Ramos (cell line): Measurements from ENCODE around the gene ASZ1.

ENCODE experiments used
- in situ Hi-C: fragments of 300-500 bp; cut with MboI; formaldehyde crosslinking; loops from one replicate; pipeline ENCODE4 v1.14.3; 2022; ENCODE audit warnings: low sequenced_read_pairs; ENCODE audit not compliant: unreplicated experiment

Gene ASZ1

DNA sequence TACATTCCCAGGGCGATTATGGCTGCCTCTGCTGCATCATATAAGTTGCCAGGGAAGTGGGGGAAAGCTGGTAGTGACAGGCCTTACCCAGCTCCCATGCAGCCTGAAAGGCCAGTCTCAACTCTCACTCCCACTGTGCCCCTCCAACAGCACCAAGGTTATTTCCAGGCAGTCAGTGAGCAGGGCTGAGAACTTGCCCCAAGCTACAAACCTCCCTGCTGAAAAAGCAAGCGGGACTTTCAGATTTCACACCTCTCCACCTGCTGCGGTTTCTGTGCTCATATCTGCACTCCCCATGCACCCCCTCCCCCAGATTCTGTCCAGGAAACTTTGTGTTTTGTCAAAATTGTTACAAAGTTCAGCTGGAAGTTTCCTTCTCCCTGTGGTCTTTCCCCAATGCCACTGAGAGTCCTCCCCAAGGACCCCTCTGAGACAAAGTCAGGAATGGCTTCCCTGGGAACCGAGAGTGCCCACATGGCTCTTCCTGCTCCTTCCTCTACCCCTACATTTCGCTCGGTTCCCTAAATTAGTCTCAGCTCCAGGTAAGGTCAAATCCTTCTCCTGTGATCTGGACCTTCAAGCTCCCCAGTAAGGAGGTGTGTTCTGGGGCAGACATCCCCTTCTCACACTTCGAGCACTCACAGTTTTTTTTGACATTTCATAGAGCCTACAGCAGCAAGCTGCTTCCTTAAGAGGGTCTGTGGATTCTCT is 79.2 kb downstream of the ASZ1 start:
- in situ Hi-C loops, result no loop called here

DNA sequence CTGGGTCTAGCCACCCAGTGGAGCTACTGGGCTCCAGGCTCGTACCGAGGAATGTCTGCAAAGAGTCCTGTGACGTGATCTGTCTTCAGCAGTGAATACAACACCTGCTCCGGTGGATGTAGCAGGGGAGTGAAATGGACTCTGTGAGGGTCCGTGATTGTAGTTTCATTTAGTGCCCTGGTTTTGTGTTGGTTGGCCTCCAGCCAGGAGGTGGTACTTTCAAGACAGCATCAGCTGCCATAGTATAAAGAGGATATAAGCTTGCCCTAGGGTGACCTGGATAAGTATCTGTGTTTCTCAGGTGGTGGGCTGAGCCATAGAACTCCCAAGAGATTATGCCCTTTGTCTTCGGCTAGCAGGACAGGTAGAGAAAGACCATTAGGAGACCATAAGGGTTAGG is 79.8 kb downstream of the ASZ1 start:
- in situ Hi-C loops, result no loop called here

DNA sequence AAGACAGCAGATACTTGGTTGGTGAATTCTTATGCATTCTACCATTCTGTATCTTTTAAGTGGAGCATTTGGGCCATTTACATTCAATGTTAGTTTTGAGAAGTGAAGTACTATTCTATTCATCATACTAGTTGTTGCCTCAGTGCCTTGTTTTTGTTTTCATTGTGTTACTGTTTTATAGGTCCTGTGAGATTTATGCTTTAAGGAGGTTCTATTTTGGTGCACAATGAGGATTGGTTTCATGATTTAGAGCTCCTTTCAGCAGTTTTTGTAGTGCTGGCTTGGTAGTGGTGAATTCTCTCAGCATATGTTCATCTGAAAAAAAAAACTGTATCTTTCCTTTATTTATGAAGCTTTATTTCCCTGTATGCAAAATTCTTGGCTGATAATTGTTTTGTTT is 81.1 kb downstream of the ASZ1 start:
- in situ Hi-C loops, result no loop called here

DNA sequence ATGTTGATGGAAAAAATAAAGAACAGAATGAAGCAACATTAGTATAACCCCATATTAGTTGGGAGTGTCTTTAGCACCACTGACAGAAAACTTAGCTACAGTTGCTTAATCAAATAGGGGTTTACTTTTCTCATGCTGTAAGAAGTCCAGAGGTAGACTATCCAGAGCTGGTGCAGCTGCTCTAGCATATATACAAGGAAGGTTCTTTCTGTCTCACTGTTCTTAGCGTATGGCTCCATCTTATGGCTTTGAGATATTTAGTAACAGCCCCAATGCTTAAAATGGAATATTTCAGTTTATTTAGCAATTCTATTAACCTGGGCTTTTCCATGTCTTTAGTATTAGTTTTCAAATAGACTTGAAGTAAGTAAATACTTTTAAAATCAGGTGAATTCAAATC is 89.3 kb downstream of the ASZ1 start:
- in situ Hi-C loops, result no loop called here

DNA sequence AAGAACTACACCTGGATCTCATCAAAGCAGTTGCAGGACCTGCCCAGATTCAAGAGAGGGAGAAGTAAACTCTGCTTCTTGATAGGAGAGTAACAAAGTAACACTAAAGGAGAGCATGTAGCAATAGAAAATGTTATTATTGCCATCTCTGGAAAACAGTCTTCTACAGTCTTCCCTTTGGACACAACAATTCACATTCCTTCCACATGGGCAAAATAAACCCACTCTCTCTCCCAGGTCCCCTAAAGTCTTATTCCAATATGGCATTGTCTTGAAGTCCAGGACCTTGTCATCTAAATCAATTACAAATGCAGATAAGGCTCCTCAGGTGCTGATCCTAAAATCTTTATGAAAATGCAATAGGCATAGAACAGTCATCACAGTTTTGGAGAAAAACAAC is 94.1 kb downstream of the ASZ1 start:
- in situ Hi-C loops, result no loop called here

DNA sequence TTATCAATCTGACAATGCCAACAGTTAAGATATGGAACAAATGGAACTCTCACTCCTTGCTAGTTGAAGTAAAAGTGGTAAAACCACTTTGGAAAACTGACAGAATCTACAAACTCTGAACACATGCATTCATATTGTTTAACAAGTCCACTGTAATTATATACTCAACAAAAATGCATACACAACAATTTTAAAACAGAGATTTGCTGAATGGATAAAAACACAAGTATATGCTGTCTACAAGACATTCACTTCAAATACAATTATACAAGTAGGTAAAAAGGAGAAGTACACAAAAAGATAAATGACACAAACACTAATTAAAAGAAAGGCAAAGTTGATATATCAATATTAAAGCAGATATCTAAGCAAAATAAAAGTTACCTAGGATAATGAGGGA is 95.3 kb downstream of the ASZ1 start:
- in situ Hi-C loops, result no loop called here

DNA sequence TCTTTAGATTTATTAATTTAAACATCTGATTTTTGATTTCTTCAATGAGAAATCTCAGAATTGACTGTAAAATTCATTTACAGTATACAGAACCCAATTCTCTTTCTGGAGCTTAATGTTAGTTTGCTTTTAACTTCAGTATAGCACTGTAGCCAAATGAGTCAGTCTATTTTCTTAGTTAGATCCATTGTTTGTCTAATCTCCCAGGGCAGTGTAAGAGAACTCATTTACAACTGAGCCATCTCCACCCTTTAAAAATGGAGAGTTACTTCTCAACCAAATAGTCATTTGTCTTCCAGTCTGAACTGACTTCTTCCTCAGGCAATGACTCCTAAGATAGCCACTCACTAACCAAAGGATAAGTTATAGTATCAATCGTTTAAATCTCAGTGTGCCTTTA is 101.5 kb downstream of the ASZ1 start:
- in situ Hi-C loops, result no loop called here

DNA sequence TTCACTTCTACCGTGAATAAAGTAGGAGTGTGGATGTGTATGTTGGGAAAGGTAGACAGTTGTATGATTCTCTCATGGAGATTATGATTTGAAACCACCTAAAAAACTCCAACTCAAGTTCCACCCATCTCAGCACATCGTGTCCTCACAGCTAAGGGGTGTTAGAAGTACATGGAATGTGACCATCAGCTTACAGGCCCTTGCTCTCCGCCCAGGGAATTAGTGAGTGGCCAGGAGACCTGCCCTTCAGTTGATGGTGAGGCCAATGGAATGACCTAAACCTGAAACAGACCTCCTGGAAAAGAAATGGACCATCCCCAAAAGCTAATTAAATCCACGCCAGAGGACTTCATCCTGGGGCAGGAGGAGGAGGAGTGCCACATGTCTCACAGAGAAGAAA is 102.3 kb downstream of the ASZ1 start:
- in situ Hi-C loops, result no loop called here

DNA sequence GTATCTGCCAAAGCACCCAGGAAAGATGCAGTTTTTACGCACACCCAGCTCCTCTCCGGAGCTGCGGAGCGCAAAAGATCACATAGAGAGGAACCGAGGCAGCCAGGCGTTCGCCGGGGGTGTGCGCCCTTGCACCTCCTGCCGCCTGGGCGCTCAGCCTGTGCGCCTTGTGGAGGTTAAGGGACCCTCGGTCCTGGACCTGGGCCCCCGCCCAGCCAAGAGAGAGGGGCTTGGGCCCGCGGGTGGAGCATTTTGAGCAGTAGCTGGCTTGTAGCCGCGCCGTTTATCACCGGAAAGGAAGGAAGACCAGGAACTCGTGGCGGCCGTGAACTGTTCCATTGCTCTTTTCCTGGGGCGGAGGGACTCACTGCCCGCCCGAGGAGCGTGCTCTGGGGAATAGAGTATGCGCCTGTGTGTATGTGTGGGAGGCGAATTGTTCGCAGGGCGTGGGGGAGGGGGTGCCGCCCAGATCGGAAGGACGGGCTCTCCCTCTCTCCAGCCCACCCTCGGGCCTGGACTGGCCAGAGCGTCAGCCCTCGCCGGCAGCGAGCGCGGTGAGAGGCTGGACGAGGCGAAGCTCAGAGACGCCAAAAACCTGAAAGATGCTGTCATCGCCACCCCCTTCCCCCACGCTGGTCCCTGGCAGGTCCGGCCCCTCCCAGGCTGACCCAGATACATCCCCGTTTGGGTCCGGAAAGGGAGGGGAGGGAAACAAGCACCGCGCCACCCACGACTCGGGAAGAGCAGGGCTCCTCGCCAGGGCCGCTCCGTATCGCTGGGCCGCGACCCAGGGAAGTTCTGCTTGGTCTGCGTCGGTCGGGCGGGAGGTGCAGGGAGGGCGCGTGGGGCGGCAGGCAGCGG is 103.2 kb downstream of the ASZ1 start:
- in situ Hi-C loops, result no loop called here

DNA sequence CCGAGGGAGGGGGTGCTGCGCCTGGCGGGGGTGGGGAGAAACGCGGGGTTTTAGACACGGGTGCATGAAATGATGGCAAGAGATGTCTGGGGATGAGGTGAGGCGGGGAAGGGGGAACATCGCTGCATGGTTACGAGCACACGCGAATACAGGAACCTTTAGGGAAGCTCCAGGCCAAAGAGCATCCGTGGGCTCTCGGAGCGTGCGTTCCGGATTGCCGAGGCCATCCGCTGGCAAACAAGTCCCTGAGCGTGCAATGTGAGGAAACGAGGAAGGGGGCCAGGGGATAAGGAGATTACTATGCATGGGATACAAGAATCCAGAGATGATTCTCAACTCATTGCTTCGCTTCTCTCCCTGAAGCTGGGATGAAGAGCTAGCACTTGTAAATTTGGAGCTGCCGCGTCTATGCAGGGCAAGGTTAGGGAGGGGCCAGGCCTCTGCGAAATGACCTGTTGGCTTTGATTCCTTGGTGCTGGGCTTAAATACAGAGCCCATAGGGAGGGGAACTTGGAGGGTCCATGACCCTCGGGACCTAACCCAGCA is 103.9 kb downstream of the ASZ1 start:
- in situ Hi-C loops, result no loop called here

DNA sequence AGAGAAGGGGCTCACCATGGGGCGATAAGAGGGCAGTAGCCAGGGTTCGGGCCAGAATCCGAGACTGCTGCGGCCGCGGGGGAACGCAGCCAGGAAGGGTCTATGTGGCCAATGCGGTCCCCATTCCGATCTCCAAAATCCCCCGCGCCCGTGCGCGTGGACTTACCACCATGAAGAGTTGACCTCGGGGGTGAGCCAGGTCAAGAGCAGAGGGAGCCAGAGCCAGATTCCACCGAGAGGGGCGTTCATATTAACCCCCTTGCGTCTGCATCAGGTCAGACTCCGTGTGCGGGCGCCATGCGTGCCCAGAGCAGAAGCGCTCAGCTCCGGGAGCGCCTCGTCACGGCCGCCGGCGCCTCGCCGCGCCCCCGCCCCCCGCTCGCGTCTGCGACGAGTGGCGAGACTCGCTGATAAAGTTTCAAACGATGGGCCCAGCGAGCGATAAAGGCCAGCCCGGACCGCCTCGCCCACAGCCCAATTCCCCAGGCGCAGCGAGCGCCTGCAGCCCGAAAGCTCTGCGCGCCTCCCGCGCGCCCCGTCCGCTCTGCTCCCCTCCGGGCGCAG is 104.5 kb downstream of the ASZ1 start, which contains the start of gene WNT2:
Gene WNT2 (minus strand): TSS at position 318 of the 564 bp plus-strand sequence. CDS start 69 bp downstream, at position 249.
- in situ Hi-C loops, result no loop called here

DNA sequence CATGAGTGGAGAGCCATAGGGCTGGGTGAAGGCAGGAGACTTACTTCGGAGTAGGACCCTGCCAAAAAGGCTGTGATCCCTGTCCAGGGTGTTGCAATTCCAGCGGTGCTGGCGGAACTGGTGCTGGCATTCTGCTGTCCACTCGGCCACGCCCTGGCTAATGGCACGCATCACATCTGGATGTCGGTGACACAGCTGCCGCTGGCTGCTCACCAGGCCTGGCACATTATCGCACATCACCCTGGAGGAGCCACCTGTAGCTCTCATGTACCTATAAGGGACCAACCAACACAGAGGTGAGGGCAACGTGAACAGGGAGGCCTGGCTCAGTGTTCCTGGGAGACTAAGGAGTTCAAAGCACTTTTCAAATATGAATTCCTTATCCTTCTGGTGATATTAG is 106.8 kb downstream of the ASZ1 start:
- in situ Hi-C loops, result no loop called here

DNA sequence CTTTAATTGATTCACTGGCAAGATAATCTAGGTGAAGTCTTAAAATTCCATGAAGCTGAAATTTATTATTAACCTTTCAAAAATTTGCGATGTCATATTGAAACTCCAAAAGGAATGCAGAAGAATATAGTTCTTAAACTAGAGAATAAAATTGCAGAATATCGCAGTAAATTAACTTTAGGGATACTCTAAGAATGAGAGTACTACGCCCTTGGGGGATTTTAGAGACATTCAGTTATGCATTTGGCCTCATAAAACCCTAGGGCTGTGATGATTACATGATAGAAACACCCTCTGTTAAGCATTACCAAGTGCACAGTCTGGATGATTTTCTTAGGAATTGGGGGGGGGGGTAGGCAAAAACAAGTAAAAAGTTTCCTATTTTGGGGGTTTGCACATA is 108.1 kb downstream of the ASZ1 start:
- in situ Hi-C loops, result no loop called here

DNA sequence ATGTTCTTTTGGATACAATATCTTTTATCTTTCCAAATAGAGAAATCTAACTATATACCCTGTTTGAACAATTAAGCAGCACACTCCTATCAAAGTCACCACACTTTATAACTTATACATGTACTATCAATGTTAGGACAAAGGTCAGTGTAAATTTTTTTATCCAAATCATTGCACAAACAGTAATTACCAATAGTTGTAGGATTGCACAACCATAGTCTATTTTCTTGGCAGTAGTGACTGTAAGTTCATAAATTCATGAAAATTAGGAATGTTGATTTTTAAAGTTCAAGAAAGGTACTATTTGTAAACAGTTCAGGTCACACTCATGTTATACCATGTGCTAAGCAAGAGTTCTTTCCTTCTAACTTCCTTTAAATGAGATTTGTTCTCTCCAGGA is 113.7 kb downstream of the ASZ1 start:
- in situ Hi-C loops, result no loop called here
